GM23338 (cell line): ENCODE results near the gene TMEM121. TPM values are rescaled to one million over a fixed set of nuclear protein-coding genes. Genes with fewer than 3 reads are reported as not detected.

ENCODE experiments used
- ATAC-seq: fragments of 200-7000 bp; cut with Tn5 transposase; 3 replicates; pipeline ENCODE4 v1.9.1; 2020
- DNase-seq: peaks from one replicate; pipeline ENCODE4 v3.0.0-alpha.2; 2015; ENCODE audit warnings: low spot score
- H2AFZ ChIP-seq: fragments of 200-600 bp; sonication (generic); 2 replicates; pipeline ENCODE4 v1.8.0; 2016; ENCODE audit warnings: antibody characterized with exemption, mild to moderate bottlenecking, moderate library complexity
- H3F3A ChIP-seq: fragments of 200-600 bp; sonication (generic); replicated peaks from 2 replicates; pipeline ENCODE4 v1.8.0; 2017; ENCODE audit warnings: antibody characterized with exemption, mixed run types, low read depth
- H3K27ac ChIP-seq: fragments of 200-600 bp; sonication (generic); 2 replicates; pipeline ENCODE4 v1.6.1; 2016; ENCODE audit warnings: low read depth
- H3K27me3 ChIP-seq: fragments of 200-600 bp; sonication (generic); 2 replicates; pipeline ENCODE4 v1.8.0; 2016; ENCODE audit warnings: mild to moderate bottlenecking, mixed run types, moderate library complexity; ENCODE audit not compliant: insufficient read depth
- H3K36me3 ChIP-seq: fragments of 200-600 bp; sonication (generic); 2 replicates; pipeline ENCODE4 v1.8.0; 2016; ENCODE audit warnings: mild to moderate bottlenecking; ENCODE audit not compliant: insufficient read depth
- H3K4me1 ChIP-seq: fragments of 200-600 bp; sonication (generic); 2 replicates; pipeline ENCODE4 v1.8.0; 2016; ENCODE audit warnings: mild to moderate bottlenecking, moderate library complexity; ENCODE audit not compliant: insufficient read depth
- H3K4me2 ChIP-seq: fragments of 200-600 bp; sonication (generic); 2 replicates; pipeline ENCODE4 v1.7.1; 2017; ENCODE audit warnings: mixed run types
- H3K4me3 ChIP-seq: fragments of 200-600 bp; sonication (generic); 2 replicates; pipeline ENCODE4 v1.6.1; 2016; ENCODE audit warnings: mixed run types
- H3K79me2 ChIP-seq: fragments of 200-600 bp; sonication (generic); replicated peaks from 2 replicates; pipeline ENCODE4 v1.8.0; 2017; ENCODE audit warnings: mild to moderate bottlenecking; ENCODE audit not compliant: insufficient read depth
- H3K9me2 ChIP-seq: fragments of 200-600 bp; sonication (generic); 2 replicates; pipeline ENCODE4 v1.8.0; 2017; ENCODE audit not compliant: insufficient read depth
- H4K20me1 ChIP-seq: fragments of 200-600 bp; sonication (generic); replicated peaks from 2 replicates; pipeline ENCODE4 v1.8.0; 2017; ENCODE audit warnings: mild to moderate bottlenecking; ENCODE audit not compliant: insufficient read depth
- H3K27ac Mint-ChIP-seq: 2 replicates; pipeline ENCODE4 v1.8.0; 2020; ENCODE audit warnings: inconsistent platforms, mild to moderate bottlenecking, moderate library complexity, mixed read lengths
- H3K27me3 Mint-ChIP-seq: 3 replicates; pipeline ENCODE4 v1.8.0; 2022; ENCODE audit warnings: low read depth, mild to moderate bottlenecking, moderate library complexity, mixed read lengths, inconsistent platforms; ENCODE audit not compliant: insufficient read depth, poor library complexity
- H3K36me3 Mint-ChIP-seq: 3 replicates; pipeline ENCODE4 v1.8.0; 2021; ENCODE audit warnings: low read depth, mild to moderate bottlenecking, inconsistent platforms, moderate library complexity, mixed read lengths
- H3K4me1 Mint-ChIP-seq: 3 replicates; pipeline ENCODE4 v1.8.0; 2020; ENCODE audit warnings: mild to moderate bottlenecking, inconsistent platforms, mixed read lengths
- H3K4me3 Mint-ChIP-seq: 3 replicates; pipeline ENCODE4 v1.8.0; 2021; ENCODE audit warnings: moderate library complexity, mild to moderate bottlenecking, inconsistent platforms, mixed read lengths
- H3K9me3 Mint-ChIP-seq: 3 replicates; pipeline ENCODE4 v1.8.0; 2020; ENCODE audit warnings: moderate library complexity, mild to moderate bottlenecking, inconsistent platforms, mixed read lengths
- CREB1 ChIP-seq: fragments of 250-450 bp; sonication (Bioruptor Pico); IDR thresholded peaks from 2 replicates; pipeline ENCODE4 v1.5.0; 2020; ENCODE audit warnings: low read depth, mild to moderate bottlenecking, moderate library complexity
- CTCF ChIP-seq, 2 experiments: fragments of 200-600 bp in 1 of 2; sonication (generic) in 1 of 2; conservative IDR thresholded peaks; 2 replicates each; pipeline versions ENCODE4 v1.5.1 to v1.6.1; 2016 to 2017; ENCODE audit warnings: antibody characterized with exemption in 2 of 2, low read depth in 2 of 2, mild to moderate bottlenecking in 2 of 2, moderate library complexity in 1 of 2
- EZH2 ChIP-seq: fragments of 200-600 bp; sonication (generic); IDR thresholded peaks from one replicate; pipeline ENCODE4 v1.8.0; 2017; ENCODE audit warnings: antibody characterized with exemption, mild to moderate bottlenecking, low read depth; ENCODE audit not compliant: unreplicated experiment
- NANOG ChIP-seq: IDR thresholded peaks from 2 replicates; pipeline ENCODE4 v1.6.1; 2016; ENCODE audit warnings: antibody characterized with exemption, borderline replicate concordance
- REST ChIP-seq: IDR thresholded peaks from one replicate; pipeline ENCODE4 v1.6.1; 2018; ENCODE audit warnings: antibody characterized with exemption; ENCODE audit not compliant: unreplicated experiment
- ZNF114 ChIP-seq: fragments of 250-450 bp; sonication (Bioruptor Pico); IDR thresholded peaks from 2 replicates; pipeline ENCODE4 v1.5.0; 2020; ENCODE audit warnings: mild to moderate bottlenecking, moderate library complexity
- polyA plus RNA-seq: library from polyadenylated mRNA; unstranded; fragments of >200 nt; fragmentation: Nextera tagmentation; extraction: Ambion mirVana; gene quantifications from 2 replicates; pipeline ENCODE4 v1.2.1, GENCODE V29; 2016
- total RNA-seq: library from RNA; depleted of rRNA; stranded (reverse); fragments of >200 nt; shearing (Covaris generic); gene quantifications from 2 replicates; pipeline ENCODE4 v1.2.3, GENCODE V29; 2014

The TMEM121 gene
- total and polyA plus RNA-seq, 2 experiments from 2014 or later = 0.13 to 1.3 TPM

- TF ChIP-seq EZH2 (no peak), CTCF (conservative IDR thresholded peaks at IDR 0.05; ENCODE audit: low read depth in 2 of 2) (no peak)
These were observed 21.3 kb upstream of the TMEM121 start (continued) for GRCh38 chr14:105505101-105505500.

- H4K20me1 ChIP-seq = no peaks in the 10 kb centered on the region
- no peak overlapping the region for H2AFZ ChIP-seq
- no peaks in the 10 kb centered on the region for H3K9me2 ChIP-seq
- no peaks in the 10 kb centered on the region for H3K4me1 ChIP-seq
- ATAC-seq = no peak
- Mint-ChIP-seq H3K36me3 (no peaks in the 10 kb centered on the region; the same call in 2 of the 3 replicates), H3K27me3 (peaks cover 2% of the 10 kb centered on the region), H3K4me3 (no peak overlapping the region), H3K4me1 (no peaks in the 10 kb centered on the region), H3K9me3 (no peaks in the 10 kb centered on the region; the same call in none of the 3 replicates), H3K27ac (no peak overlapping the region)
- H3K4me2 ChIP-seq = no peak overlapping the region
- TF ChIP-seq NANOG (no peak), CREB1 (CRISPR knock-in tag) (no peak), ZNF114 (CRISPR knock-in tag) (no peak), REST (no peak), CTCF (conservative IDR thresholded peaks at IDR 0.05; ENCODE audit: low read depth in 2 of 2) (no peak)
- H3F3A ChIP-seq = no peaks in the 10 kb centered on the region
- no peaks in the 10 kb centered on the region for H3K79me2 ChIP-seq
- H3K4me3 ChIP-seq = no peak overlapping the region
- H3K27me3 ChIP-seq = no peaks in the 10 kb centered on the region
- H3K27ac ChIP-seq = no peak overlapping the region
- no peaks in the 10 kb centered on the region for H3K36me3 ChIP-seq
- DNase-seq = no peak
These were observed 19.1 kb upstream of the TMEM121 start for GRCh38 chr14:105507247-105507646.
